Liver (tissue), 9 donors: ENCODE measurements around the gene SUCLG2. TPM values are rescaled to one million over a fixed set of nuclear protein-coding genes. Genes with fewer than 3 reads are reported as not detected.

Source experiments
- DNase-seq: peaks from one replicate; pipeline ENCODE4 v3.0.0-alpha.2; 2017; ENCODE audit warnings: low spot score
- H3K27ac ChIP-seq, 2 donors: one replicate each; pipeline ENCODE4 v1.7.0; 2013; ENCODE audit warnings: inconsistent platforms in 2 of 2, low read length in 2 of 2, control low read depth in 1 of 2, low read depth in 1 of 2, mild to moderate bottlenecking in 1 of 2
- H3K27me3 ChIP-seq, 4 donors: one replicate each; pipeline versions ENCODE4 v1.6.1 to v1.7.0; 2013; ENCODE audit warnings: low read length in 3 of 4, inconsistent platforms in 1 of 4, mild to moderate bottlenecking in 1 of 4, moderate library complexity in 1 of 4; ENCODE audit not compliant: control insufficient read depth in 4 of 4, insufficient read depth in 4 of 4
- H3K36me3 ChIP-seq, 4 donors: one replicate each; pipeline versions ENCODE4 v1.6.1 to v1.7.0; 2013; ENCODE audit warnings: low read length in 3 of 4, mild to moderate bottlenecking in 3 of 4, low read depth in 1 of 4, moderate library complexity in 1 of 4; ENCODE audit not compliant: control insufficient read depth in 4 of 4, insufficient read depth in 3 of 4
- H3K4me1 ChIP-seq, 4 donors: one replicate each; pipeline versions ENCODE4 v1.6.1 to v1.7.0; 2013; ENCODE audit warnings: low read length in 3 of 4, mild to moderate bottlenecking in 3 of 4, moderate library complexity in 1 of 4; ENCODE audit not compliant: control insufficient read depth in 4 of 4, insufficient read depth in 4 of 4
- H3K4me3 ChIP-seq, 3 donors: one replicate each; pipeline versions ENCODE4 v1.6.1 to v1.7.0; 2013; ENCODE audit warnings: low read length in 3 of 3, control low read depth in 1 of 3, low read depth in 1 of 3, mild to moderate bottlenecking in 1 of 3
- H3K9ac ChIP-seq, 2 donors: one replicate each; pipeline ENCODE4 v1.7.0; 2013; ENCODE audit warnings: low read length in 2 of 2, mild to moderate bottlenecking in 2 of 2, moderate library complexity in 2 of 2, control low read depth in 1 of 2, low read depth in 1 of 2
- H3K9me3 ChIP-seq, 4 donors: one replicate each; pipeline versions ENCODE4 v1.6.1 to v1.7.0; 2013; ENCODE audit warnings: low read length in 3 of 4; ENCODE audit not compliant: control insufficient read depth in 4 of 4
- EGR1 ChIP-seq, 2 donors: IDR thresholded peaks; 2 replicates each; pipeline ENCODE4 v1.6.1; 2016 to 2018; ENCODE audit warnings: antibody characterized with exemption in 2 of 2, low read depth in 2 of 2
- FOXA1 ChIP-seq: IDR thresholded peaks from 2 replicates; pipeline ENCODE4 v1.6.1; 2016; ENCODE audit warnings: antibody characterized with exemption
- FOXA2 ChIP-seq: IDR thresholded peaks from 2 replicates; pipeline ENCODE4 v1.6.1; 2016; ENCODE audit warnings: antibody characterized with exemption
- GABPA ChIP-seq, 2 donors: IDR thresholded peaks in 1 of 2; conservative IDR thresholded peaks in 1 of 2; 2 replicates each; pipeline ENCODE4 v1.6.1; 2016; ENCODE audit warnings: antibody characterized with exemption in 2 of 2, mild to moderate bottlenecking in 1 of 2, moderate library complexity in 1 of 2
- HNF4A ChIP-seq, 2 donors: conservative IDR thresholded peaks; 2 replicates each; pipeline ENCODE4 v1.6.1; 2016; ENCODE audit warnings: antibody characterized with exemption in 2 of 2, mild to moderate bottlenecking in 2 of 2
- HNF4G ChIP-seq: IDR thresholded peaks from 2 replicates; pipeline ENCODE4 v1.6.1; 2016; ENCODE audit warnings: antibody characterized with exemption
- JUND ChIP-seq, 2 donors: IDR thresholded peaks; 2 replicates each; pipeline ENCODE4 v1.6.1; 2016; ENCODE audit warnings: antibody characterized with exemption in 2 of 2
- NR2F2 ChIP-seq: IDR thresholded peaks from 2 replicates; pipeline ENCODE4 v1.6.1; 2016; ENCODE audit warnings: antibody characterized with exemption
- RAD21 ChIP-seq, 2 donors: IDR thresholded peaks; 2 replicates each; pipeline ENCODE4 v1.6.1; 2016; ENCODE audit warnings: antibody characterized with exemption in 2 of 2, mild to moderate bottlenecking in 2 of 2
- RXRA ChIP-seq, 2 donors: IDR thresholded peaks; 2 replicates each; pipeline ENCODE4 v1.6.1; 2017 to 2018; ENCODE audit warnings: antibody characterized with exemption in 2 of 2, mild to moderate bottlenecking in 1 of 2
- SP1 ChIP-seq: IDR thresholded peaks from 2 replicates; pipeline ENCODE4 v1.6.1; 2018; ENCODE audit warnings: antibody characterized with exemption, mild to moderate bottlenecking
- TAF1 ChIP-seq: conservative IDR thresholded peaks from 2 replicates; pipeline ENCODE4 v1.6.1; 2016; ENCODE audit warnings: antibody characterized with exemption, mild to moderate bottlenecking
- YY1 ChIP-seq: IDR thresholded peaks from 2 replicates; pipeline ENCODE4 v1.6.1; 2016; ENCODE audit warnings: antibody characterized with exemption, mild to moderate bottlenecking
- WGBS: extraction: QIAGEN DNeasy Blood & Tissue Kit; methylation state at CpG from one replicate; pipeline ENCODE4 v1.1.7; 2013; 5-methylcytosine and 5-hydroxymethylcytosine counted together
- polyA plus RNA-seq, 2 donors: library from polyadenylated mRNA; stranded (reverse) in 1 of 2; unstranded in 1 of 2; fragments of 200-250 nt in 1 of 2; fragments of >200 nt in 1 of 2; fragmentation: Nextera tagmentation in 1 of 2; extraction: Ambion mirVana in 1 of 2; gene quantifications; one replicate each; pipeline versions ENCODE4 v1.2.1 to v1.2.3, GENCODE V29; 2013 to 2015
- total RNA-seq, 2 donors: library from RNA; depleted of rRNA; stranded (reverse); fragments of >200 nt; gene quantifications; one replicate each; pipeline ENCODE4 v1.2.3, GENCODE V29; 2014
- TF ChIP-seq, protein P1 (sequence below): IDR thresholded peaks from 2 replicates; pipeline ENCODE4 v1.6.1; 2016; ENCODE audit warnings: antibody characterized with exemption, mild to moderate bottlenecking
- TF ChIP-seq, protein P2 (sequence below): IDR thresholded peaks from 2 replicates; pipeline ENCODE4 v1.6.1; 2016; ENCODE audit warnings: antibody characterized with exemption
- TF ChIP-seq, protein P3 (sequence below): IDR thresholded peaks from 2 replicates; pipeline ENCODE4 v1.6.1; 2016; ENCODE audit warnings: antibody characterized with exemption
- TF ChIP-seq, protein P4 (sequence below): fragments of 150-350 bp; IDR thresholded peaks from 2 replicates; pipeline ENCODE4 v1.5.1; 2017; ENCODE audit warnings: improper control_type of control experiment, low read depth, low read length; ENCODE audit not compliant: missing input control
- TF ChIP-seq, protein P5 (sequence below): IDR thresholded peaks from 2 replicates; pipeline ENCODE4 v1.6.1; 2016; ENCODE audit warnings: antibody characterized with exemption
- donor health status: healthy.
- donor health status: healthy.
- donor health status: healthy.
- donor health status: healthy.
- donor health status: healthy.

SUCLG2 gene
- total and polyA plus RNA-seq, 4 donors = 45.3 to 114 (median 92.8) TPM

DNA sequence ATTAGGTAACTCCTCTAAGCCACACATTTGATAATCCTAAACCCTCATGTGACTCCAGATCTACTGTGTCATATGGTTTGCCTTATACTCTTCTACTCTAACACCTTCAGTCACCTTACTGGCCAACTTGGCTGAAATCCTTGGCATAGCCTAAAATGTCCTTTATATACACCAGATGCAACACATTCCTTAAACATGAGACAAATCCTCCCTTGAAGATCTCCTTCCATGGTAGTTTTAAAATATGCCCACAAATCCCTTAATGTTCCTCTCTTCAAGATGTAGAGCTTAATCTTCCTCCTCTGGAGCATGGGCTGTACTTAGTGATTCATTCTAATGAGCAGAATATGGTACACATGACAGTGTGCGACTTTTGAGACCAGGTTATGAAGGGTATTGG lies 238.9 kb downstream of the SUCLG2 start:
- H3K4me1 ChIP-seq = no peaks in the 10 kb centered on the region
- TF ChIP-seq FOXA1 = no peak
- TF ChIP-seq, protein P1, sequence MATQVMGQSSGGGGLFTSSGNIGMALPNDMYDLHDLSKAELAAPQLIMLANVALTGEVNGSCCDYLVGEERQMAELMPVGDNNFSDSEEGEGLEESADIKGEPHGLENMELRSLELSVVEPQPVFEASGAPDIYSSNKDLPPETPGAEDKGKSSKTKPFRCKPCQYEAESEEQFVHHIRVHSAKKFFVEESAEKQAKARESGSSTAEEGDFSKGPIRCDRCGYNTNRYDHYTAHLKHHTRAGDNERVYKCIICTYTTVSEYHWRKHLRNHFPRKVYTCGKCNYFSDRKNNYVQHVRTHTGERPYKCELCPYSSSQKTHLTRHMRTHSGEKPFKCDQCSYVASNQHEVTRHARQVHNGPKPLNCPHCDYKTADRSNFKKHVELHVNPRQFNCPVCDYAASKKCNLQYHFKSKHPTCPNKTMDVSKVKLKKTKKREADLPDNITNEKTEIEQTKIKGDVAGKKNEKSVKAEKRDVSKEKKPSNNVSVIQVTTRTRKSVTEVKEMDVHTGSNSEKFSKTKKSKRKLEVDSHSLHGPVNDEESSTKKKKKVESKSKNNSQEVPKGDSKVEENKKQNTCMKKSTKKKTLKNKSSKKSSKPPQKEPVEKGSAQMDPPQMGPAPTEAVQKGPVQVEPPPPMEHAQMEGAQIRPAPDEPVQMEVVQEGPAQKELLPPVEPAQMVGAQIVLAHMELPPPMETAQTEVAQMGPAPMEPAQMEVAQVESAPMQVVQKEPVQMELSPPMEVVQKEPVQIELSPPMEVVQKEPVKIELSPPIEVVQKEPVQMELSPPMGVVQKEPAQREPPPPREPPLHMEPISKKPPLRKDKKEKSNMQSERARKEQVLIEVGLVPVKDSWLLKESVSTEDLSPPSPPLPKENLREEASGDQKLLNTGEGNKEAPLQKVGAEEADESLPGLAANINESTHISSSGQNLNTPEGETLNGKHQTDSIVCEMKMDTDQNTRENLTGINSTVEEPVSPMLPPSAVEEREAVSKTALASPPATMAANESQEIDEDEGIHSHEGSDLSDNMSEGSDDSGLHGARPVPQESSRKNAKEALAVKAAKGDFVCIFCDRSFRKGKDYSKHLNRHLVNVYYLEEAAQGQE = no peak
- TF ChIP-seq NR2F2 = no peak
- no peak for TF ChIP-seq TAF1
- no peak for TF ChIP-seq YY1
- no peak for TF ChIP-seq EGR1 (IDR thresholded peaks at IDR 0.05; ENCODE audit: low read depth in 2 of 2)
- TF ChIP-seq RAD21 (IDR thresholded peaks at IDR 0.05) = no peak
- no peak for TF ChIP-seq HNF4A (conservative IDR thresholded peaks at IDR 0.05)
- TF ChIP-seq GABPA (IDR thresholded peaks at IDR 0.05 in 1 of 2, conservative IDR thresholded peaks at IDR 0.05 in 1 of 2) = no peak
- TF ChIP-seq, protein P2, sequence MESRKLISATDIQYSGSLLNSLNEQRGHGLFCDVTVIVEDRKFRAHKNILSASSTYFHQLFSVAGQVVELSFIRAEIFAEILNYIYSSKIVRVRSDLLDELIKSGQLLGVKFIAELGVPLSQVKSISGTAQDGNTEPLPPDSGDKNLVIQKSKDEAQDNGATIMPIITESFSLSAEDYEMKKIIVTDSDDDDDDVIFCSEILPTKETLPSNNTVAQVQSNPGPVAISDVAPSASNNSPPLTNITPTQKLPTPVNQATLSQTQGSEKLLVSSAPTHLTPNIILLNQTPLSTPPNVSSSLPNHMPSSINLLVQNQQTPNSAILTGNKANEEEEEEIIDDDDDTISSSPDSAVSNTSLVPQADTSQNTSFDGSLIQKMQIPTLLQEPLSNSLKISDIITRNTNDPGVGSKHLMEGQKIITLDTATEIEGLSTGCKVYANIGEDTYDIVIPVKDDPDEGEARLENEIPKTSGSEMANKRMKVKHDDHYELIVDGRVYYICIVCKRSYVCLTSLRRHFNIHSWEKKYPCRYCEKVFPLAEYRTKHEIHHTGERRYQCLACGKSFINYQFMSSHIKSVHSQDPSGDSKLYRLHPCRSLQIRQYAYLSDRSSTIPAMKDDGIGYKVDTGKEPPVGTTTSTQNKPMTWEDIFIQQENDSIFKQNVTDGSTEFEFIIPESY = no peak
- peaks cover 0 to 8% (median 2%) of the 10 kb centered on the region in 4 donors for H3K36me3 ChIP-seq
- H3K9ac ChIP-seq = no peak overlapping the region
- H3K27ac ChIP-seq = no peak overlapping the region
- no peak overlapping the region for H3K4me3 ChIP-seq
- 50% methylated on average over 1 of the region's 1 CpG for WGBS
- H3K9me3 ChIP-seq = peaks cover 0 to 2% (median 0%) of the 10 kb centered on the region in 4 donors
- DNase-seq = no peak
- no peaks in the 10 kb centered on the region for H3K27me3 ChIP-seq

DNA sequence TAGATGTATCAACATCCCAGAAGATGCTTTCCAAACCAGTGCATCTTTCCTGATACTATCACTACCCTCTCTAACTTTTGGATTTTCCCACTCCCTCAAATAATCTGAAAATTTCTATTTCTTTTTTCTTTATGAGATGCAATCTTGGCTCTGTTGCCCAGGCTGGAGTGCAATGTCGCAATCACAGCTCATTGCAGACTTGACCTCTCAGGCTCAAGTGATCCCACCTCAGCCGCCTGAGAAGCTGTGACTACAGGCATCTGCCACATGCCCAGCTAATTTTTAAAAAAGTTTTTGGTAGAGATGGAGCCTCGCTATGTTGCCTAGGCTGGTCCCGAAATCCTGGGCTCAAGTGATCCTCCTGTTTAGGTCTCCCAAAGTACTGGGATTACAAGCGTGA lies 239.7 kb downstream of the SUCLG2 start:
- Histone ChIP-seq H3K27ac (no peak overlapping the region), H3K4me3 (no peak overlapping the region), H3K9me3 (no peaks in the 10 kb centered on the region), H3K9ac (no peak overlapping the region), H3K27me3 (no peaks in the 10 kb centered on the region), H3K4me1 (no peaks in the 10 kb centered on the region), H3K36me3 (peaks cover 0 to 6% (median 2%) of the 10 kb centered on the region in 4 donors)
- DNase-seq = no peak
- 98% methylated on average over 5 of the region's 5 CpGs for WGBS
- no peak for TF ChIP-seq HNF4A (conservative IDR thresholded peaks at IDR 0.05)
- no peak for TF ChIP-seq SP1
- no peak for TF ChIP-seq NR2F2
- no peak for TF ChIP-seq JUND (IDR thresholded peaks at IDR 0.05)
- TF ChIP-seq TAF1 = no peak
- no peak for TF ChIP-seq RXRA (IDR thresholded peaks at IDR 0.05)
- no peak for TF ChIP-seq YY1
- no peak for TF ChIP-seq GABPA (IDR thresholded peaks at IDR 0.05 in 1 of 2, conservative IDR thresholded peaks at IDR 0.05 in 1 of 2)
- TF ChIP-seq, protein P3, sequence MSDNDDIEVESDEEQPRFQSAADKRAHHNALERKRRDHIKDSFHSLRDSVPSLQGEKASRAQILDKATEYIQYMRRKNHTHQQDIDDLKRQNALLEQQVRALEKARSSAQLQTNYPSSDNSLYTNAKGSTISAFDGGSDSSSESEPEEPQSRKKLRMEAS = no peak
- no peak for TF ChIP-seq EGR1 (IDR thresholded peaks at IDR 0.05; ENCODE audit: low read depth in 2 of 2)
- TF ChIP-seq, protein P2 = no peak
- TF ChIP-seq, protein P1 = no peak
- TF ChIP-seq FOXA1 = no peak
- no peak for TF ChIP-seq RAD21 (IDR thresholded peaks at IDR 0.05)
- TF ChIP-seq, protein P4, sequence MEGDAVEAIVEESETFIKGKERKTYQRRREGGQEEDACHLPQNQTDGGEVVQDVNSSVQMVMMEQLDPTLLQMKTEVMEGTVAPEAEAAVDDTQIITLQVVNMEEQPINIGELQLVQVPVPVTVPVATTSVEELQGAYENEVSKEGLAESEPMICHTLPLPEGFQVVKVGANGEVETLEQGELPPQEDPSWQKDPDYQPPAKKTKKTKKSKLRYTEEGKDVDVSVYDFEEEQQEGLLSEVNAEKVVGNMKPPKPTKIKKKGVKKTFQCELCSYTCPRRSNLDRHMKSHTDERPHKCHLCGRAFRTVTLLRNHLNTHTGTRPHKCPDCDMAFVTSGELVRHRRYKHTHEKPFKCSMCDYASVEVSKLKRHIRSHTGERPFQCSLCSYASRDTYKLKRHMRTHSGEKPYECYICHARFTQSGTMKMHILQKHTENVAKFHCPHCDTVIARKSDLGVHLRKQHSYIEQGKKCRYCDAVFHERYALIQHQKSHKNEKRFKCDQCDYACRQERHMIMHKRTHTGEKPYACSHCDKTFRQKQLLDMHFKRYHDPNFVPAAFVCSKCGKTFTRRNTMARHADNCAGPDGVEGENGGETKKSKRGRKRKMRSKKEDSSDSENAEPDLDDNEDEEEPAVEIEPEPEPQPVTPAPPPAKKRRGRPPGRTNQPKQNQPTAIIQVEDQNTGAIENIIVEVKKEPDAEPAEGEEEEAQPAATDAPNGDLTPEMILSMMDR = no peak
- TF ChIP-seq HNF4G = no peak
- TF ChIP-seq, protein P5, sequence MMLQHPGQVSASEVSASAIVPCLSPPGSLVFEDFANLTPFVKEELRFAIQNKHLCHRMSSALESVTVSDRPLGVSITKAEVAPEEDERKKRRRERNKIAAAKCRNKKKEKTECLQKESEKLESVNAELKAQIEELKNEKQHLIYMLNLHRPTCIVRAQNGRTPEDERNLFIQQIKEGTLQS = no peak
- TF ChIP-seq FOXA2 = no peak
